Esophagus muscularis mucosa (tissue), 4 donors: ENCODE measurements around the gene PCP2.

ENCODE experiments used
- CTCF ChIP-seq, 3 experiments: fragments of 200-600 bp in 2 of 3; fragments of 450-650 bp in 1 of 3; sonication (generic) in 2 of 3; IDR thresholded peaks; one replicate each; pipeline ENCODE4 v1.5.1; 2017 to 2019; ENCODE audit warnings: antibody characterized with exemption in 3 of 3, mild to moderate bottlenecking in 2 of 3, moderate library complexity in 1 of 3
- EP300 ChIP-seq: sonication (generic); formaldehyde crosslinking; IDR thresholded peaks from one replicate; pipeline ENCODE4 v1.6.1; 2017; ENCODE audit warnings: antibody characterized with exemption
- POLR2AphosphoS5 ChIP-seq, 2 donors: sonication (generic); formaldehyde crosslinking; IDR thresholded peaks; one replicate each; pipeline ENCODE4 v1.6.1; 2017; ENCODE audit warnings: antibody characterized with exemption in 2 of 2

GRCh38 chr19:7600721-7601120 is 32.8 kb downstream of the PCP2 start:
- no peak for TF ChIP-seq EP300
- no peak for TF ChIP-seq CTCF (IDR thresholded peaks at IDR 0.05)
- TF ChIP-seq POLR2AphosphoS5 (IDR thresholded peaks at IDR 0.05) = no peak
